HEK293 (cell line): Measurements from ENCODE around the gene GSTP1.
A peak's percentile ranks its signal among the peaks of the same experiment; 100 is the strongest.

ENCODE experiments used
- SCRT1 ChIP-seq: fragments of 450-650 bp; formaldehyde crosslinking; IDR thresholded peaks from 2 replicates; pipeline ENCODE4 v1.5.1; 2016; ENCODE audit warnings: missing biosample characterization, missing genetic modification characterization, borderline replicate concordance
- SP7 ChIP-seq: fragments of 450-650 bp; formaldehyde crosslinking; IDR thresholded peaks from 2 replicates; pipeline ENCODE4 v1.5.1; 2016; ENCODE audit warnings: missing biosample characterization, missing genetic modification characterization
- ZFP69B ChIP-seq: fragments of 450-650 bp; formaldehyde crosslinking; IDR thresholded peaks from 2 replicates; pipeline ENCODE4 v1.5.1; 2016; ENCODE audit warnings: missing biosample characterization, missing genetic modification characterization
- ZNF24 ChIP-seq: fragments of 450-650 bp; formaldehyde crosslinking; IDR thresholded peaks from 2 replicates; pipeline ENCODE4 v1.5.1; 2016; ENCODE audit warnings: missing biosample characterization, missing genetic modification characterization
- ZNF394 ChIP-seq: fragments of 450-650 bp; formaldehyde crosslinking; IDR thresholded peaks from 2 replicates; pipeline ENCODE4 v1.5.1; 2016; ENCODE audit warnings: missing biosample characterization, missing genetic modification characterization, mild to moderate bottlenecking, moderate library complexity, borderline replicate concordance
- ZNF561 ChIP-seq: fragments of 450-650 bp; IDR thresholded peaks from 2 replicates; pipeline ENCODE4 v1.5.1; 2018; ENCODE audit warnings: missing biosample characterization, missing genetic modification characterization, borderline replicate concordance
- ZNF670 ChIP-seq: fragments of 450-650 bp; formaldehyde crosslinking; IDR thresholded peaks from 2 replicates; pipeline ENCODE4 v1.5.1; 2016; ENCODE audit warnings: missing biosample characterization, missing genetic modification characterization, low read depth
- TF ChIP-seq, protein P1 (sequence below): fragments of 450-650 bp; formaldehyde crosslinking; IDR thresholded peaks from 2 replicates; pipeline ENCODE4 v1.5.1; 2016; ENCODE audit warnings: missing biosample characterization, missing genetic modification characterization, borderline replicate concordance
- TF ChIP-seq, protein P2 (sequence below): fragments of 450-650 bp; formaldehyde crosslinking; conservative IDR thresholded peaks from 2 replicates; pipeline ENCODE4 v1.5.1; 2016; ENCODE audit warnings: low read depth, missing biosample characterization, missing genetic modification characterization
- TF ChIP-seq, protein P3 (sequence below): fragments of 450-650 bp; formaldehyde crosslinking; IDR thresholded peaks from 2 replicates; pipeline ENCODE4 v1.5.1; 2017; ENCODE audit warnings: missing biosample characterization, missing genetic modification characterization
- TF ChIP-seq, protein P4 (sequence below): fragments of 450-650 bp; formaldehyde crosslinking; IDR thresholded peaks from 2 replicates; pipeline ENCODE4 v1.5.1; 2016; ENCODE audit warnings: missing biosample characterization, missing genetic modification characterization
- TF ChIP-seq, protein P5 (sequence below): fragments of 450-650 bp; formaldehyde crosslinking; IDR thresholded peaks from 2 replicates; pipeline ENCODE4 v1.5.1; 2016; ENCODE audit warnings: missing biosample characterization, missing genetic modification characterization
- TF ChIP-seq, protein P6 (sequence below): fragments of 450-650 bp; formaldehyde crosslinking; IDR thresholded peaks from 2 replicates; pipeline ENCODE4 v1.5.1; 2017; ENCODE audit warnings: missing biosample characterization, missing genetic modification characterization
- TF ChIP-seq, protein P7 (sequence below): fragments of 450-650 bp; formaldehyde crosslinking; IDR thresholded peaks from 2 replicates; pipeline ENCODE4 v1.5.1; 2016; ENCODE audit warnings: missing biosample characterization, missing genetic modification characterization
- TF ChIP-seq, protein P8 (sequence below): fragments of 450-650 bp; formaldehyde crosslinking; IDR thresholded peaks from 2 replicates; pipeline ENCODE4 v1.5.1; 2016; ENCODE audit warnings: missing biosample characterization, missing genetic modification characterization, borderline replicate concordance
- TF ChIP-seq, protein P9 (sequence below): fragments of 450-650 bp; formaldehyde crosslinking; IDR thresholded peaks from 2 replicates; pipeline ENCODE4 v1.5.1; 2016; ENCODE audit warnings: missing biosample characterization, missing genetic modification characterization

The GSTP1 gene

DNA sequence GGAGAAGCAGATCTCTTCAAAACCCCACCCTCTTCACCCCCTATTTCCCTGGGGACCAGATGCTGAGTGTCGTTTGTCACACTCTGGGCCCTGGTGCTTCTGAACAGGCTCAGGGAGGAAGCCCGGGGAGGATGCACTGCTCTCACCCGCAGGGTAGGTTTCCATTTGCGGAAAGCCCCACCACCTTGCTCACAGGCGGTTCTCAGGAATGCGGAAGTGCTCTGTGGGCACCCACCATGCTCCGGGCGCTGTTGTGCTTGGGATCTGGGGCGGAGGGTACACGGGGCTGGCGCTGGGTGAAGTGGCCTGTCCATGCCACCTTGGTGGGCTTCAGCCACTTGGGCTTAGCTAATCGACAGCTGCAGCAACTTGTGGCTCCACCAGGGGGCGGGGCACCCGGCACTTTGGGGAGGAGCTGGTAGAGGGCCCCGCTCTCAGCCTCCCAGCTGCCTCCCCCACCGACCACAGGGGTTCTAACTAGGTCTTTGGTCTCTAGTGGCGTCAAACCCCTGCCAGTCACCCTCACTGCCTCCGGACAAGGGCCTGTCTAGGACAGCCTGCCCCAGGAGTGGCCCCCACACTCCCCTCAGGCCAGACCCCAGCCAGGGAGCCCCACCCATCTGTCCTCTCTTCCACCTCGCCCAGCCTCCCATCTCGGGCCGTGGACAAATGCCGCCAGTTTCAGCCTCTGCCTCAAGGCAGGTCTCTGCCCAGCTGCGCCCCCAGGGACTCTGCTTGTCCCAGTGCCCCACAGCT, 30.5 kb downstream of the GSTP1 start (continued):
- TF ChIP-seq, protein P1, sequence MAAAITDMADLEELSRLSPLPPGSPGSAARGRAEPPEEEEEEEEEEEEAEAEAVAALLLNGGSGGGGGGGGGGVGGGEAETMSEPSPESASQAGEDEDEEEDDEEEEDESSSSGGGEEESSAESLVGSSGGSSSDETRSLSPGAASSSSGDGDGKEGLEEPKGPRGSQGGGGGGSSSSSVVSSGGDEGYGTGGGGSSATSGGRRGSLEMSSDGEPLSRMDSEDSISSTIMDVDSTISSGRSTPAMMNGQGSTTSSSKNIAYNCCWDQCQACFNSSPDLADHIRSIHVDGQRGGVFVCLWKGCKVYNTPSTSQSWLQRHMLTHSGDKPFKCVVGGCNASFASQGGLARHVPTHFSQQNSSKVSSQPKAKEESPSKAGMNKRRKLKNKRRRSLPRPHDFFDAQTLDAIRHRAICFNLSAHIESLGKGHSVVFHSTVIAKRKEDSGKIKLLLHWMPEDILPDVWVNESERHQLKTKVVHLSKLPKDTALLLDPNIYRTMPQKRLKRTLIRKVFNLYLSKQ (tag by site-specific recombination): no peak
- TF ChIP-seq, protein P2, sequence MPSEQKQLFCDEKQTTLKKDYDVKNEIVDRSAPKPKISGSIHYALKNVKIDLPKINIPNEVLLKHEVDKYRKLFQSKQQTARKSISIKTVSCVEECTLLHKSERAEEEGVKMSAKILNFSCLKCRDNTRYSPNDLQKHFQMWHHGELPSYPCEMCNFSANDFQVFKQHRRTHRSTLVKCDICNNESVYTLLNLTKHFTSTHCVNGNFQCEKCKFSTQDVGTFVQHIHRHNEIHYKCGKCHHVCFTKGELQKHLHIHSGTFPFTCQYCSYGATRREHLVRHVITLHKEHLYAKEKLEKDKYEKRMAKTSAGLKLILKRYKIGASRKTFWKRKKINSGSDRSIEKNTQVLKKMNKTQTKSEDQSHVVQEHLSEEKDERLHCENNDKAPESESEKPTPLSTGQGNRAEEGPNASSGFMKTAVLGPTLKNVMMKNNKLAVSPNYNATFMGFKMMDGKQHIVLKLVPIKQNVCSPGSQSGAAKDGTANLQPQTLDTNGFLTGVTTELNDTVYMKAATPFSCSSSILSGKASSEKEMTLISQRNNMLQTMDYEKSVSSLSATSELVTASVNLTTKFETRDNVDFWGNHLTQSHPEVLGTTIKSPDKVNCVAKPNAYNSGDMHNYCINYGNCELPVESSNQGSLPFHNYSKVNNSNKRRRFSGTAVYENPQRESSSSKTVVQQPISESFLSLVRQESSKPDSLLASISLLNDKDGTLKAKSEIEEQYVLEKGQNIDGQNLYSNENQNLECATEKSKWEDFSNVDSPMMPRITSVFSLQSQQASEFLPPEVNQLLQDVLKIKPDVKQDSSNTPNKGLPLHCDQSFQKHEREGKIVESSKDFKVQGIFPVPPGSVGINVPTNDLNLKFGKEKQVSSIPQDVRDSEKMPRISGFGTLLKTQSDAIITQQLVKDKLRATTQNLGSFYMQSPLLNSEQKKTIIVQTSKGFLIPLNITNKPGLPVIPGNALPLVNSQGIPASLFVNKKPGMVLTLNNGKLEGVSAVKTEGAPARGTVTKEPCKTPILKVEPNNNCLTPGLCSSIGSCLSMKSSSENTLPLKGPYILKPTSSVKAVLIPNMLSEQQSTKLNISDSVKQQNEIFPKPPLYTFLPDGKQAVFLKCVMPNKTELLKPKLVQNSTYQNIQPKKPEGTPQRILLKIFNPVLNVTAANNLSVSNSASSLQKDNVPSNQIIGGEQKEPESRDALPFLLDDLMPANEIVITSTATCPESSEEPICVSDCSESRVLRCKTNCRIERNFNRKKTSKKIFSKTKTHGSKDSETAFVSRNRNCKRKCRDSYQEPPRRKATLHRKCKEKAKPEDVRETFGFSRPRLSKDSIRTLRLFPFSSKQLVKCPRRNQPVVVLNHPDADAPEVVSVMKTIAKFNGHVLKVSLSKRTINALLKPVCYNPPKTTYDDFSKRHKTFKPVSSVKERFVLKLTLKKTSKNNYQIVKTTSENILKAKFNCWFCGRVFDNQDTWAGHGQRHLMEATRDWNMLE: no peak
- TF ChIP-seq, protein P3, sequence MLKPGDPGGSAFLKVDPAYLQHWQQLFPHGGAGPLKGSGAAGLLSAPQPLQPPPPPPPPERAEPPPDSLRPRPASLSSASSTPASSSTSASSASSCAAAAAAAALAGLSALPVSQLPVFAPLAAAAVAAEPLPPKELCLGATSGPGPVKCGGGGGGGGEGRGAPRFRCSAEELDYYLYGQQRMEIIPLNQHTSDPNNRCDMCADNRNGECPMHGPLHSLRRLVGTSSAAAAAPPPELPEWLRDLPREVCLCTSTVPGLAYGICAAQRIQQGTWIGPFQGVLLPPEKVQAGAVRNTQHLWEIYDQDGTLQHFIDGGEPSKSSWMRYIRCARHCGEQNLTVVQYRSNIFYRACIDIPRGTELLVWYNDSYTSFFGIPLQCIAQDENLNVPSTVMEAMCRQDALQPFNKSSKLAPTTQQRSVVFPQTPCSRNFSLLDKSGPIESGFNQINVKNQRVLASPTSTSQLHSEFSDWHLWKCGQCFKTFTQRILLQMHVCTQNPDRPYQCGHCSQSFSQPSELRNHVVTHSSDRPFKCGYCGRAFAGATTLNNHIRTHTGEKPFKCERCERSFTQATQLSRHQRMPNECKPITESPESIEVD: no peak
- TF ChIP-seq, protein P4, sequence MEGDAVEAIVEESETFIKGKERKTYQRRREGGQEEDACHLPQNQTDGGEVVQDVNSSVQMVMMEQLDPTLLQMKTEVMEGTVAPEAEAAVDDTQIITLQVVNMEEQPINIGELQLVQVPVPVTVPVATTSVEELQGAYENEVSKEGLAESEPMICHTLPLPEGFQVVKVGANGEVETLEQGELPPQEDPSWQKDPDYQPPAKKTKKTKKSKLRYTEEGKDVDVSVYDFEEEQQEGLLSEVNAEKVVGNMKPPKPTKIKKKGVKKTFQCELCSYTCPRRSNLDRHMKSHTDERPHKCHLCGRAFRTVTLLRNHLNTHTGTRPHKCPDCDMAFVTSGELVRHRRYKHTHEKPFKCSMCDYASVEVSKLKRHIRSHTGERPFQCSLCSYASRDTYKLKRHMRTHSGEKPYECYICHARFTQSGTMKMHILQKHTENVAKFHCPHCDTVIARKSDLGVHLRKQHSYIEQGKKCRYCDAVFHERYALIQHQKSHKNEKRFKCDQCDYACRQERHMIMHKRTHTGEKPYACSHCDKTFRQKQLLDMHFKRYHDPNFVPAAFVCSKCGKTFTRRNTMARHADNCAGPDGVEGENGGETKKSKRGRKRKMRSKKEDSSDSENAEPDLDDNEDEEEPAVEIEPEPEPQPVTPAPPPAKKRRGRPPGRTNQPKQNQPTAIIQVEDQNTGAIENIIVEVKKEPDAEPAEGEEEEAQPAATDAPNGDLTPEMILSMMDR (tag by site-specific recombination): peak; percentile 72
- TF ChIP-seq, protein P5, sequence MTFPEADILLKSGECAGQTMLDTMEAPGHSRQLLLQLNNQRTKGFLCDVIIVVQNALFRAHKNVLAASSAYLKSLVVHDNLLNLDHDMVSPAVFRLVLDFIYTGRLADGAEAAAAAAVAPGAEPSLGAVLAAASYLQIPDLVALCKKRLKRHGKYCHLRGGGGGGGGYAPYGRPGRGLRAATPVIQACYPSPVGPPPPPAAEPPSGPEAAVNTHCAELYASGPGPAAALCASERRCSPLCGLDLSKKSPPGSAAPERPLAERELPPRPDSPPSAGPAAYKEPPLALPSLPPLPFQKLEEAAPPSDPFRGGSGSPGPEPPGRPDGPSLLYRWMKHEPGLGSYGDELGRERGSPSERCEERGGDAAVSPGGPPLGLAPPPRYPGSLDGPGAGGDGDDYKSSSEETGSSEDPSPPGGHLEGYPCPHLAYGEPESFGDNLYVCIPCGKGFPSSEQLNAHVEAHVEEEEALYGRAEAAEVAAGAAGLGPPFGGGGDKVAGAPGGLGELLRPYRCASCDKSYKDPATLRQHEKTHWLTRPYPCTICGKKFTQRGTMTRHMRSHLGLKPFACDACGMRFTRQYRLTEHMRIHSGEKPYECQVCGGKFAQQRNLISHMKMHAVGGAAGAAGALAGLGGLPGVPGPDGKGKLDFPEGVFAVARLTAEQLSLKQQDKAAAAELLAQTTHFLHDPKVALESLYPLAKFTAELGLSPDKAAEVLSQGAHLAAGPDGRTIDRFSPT: peak; percentile 37; the same call in 1 of the 2 replicates
- TF ChIP-seq ZNF561 (no peak), ZFP69B (tag by site-specific recombination) (no peak), SP7 (no peak), ZNF394 (tag by site-specific recombination) (peak; percentile 82; the same call in 1 of the 2 replicates), ZNF670 (tag by site-specific recombination) (no peak), ZNF24 (tag by site-specific recombination) (no peak), SCRT1 (tag by site-specific recombination) (peak; percentile 69; the same call in 1 of the 2 replicates)
- TF ChIP-seq, protein P6, sequence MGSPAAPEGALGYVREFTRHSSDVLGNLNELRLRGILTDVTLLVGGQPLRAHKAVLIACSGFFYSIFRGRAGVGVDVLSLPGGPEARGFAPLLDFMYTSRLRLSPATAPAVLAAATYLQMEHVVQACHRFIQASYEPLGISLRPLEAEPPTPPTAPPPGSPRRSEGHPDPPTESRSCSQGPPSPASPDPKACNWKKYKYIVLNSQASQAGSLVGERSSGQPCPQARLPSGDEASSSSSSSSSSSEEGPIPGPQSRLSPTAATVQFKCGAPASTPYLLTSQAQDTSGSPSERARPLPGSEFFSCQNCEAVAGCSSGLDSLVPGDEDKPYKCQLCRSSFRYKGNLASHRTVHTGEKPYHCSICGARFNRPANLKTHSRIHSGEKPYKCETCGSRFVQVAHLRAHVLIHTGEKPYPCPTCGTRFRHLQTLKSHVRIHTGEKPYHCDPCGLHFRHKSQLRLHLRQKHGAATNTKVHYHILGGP: no peak
- TF ChIP-seq, protein P7, sequence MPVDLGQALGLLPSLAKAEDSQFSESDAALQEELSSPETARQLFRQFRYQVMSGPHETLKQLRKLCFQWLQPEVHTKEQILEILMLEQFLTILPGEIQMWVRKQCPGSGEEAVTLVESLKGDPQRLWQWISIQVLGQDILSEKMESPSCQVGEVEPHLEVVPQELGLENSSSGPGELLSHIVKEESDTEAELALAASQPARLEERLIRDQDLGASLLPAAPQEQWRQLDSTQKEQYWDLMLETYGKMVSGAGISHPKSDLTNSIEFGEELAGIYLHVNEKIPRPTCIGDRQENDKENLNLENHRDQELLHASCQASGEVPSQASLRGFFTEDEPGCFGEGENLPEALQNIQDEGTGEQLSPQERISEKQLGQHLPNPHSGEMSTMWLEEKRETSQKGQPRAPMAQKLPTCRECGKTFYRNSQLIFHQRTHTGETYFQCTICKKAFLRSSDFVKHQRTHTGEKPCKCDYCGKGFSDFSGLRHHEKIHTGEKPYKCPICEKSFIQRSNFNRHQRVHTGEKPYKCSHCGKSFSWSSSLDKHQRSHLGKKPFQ: no peak
- TF ChIP-seq, protein P8, sequence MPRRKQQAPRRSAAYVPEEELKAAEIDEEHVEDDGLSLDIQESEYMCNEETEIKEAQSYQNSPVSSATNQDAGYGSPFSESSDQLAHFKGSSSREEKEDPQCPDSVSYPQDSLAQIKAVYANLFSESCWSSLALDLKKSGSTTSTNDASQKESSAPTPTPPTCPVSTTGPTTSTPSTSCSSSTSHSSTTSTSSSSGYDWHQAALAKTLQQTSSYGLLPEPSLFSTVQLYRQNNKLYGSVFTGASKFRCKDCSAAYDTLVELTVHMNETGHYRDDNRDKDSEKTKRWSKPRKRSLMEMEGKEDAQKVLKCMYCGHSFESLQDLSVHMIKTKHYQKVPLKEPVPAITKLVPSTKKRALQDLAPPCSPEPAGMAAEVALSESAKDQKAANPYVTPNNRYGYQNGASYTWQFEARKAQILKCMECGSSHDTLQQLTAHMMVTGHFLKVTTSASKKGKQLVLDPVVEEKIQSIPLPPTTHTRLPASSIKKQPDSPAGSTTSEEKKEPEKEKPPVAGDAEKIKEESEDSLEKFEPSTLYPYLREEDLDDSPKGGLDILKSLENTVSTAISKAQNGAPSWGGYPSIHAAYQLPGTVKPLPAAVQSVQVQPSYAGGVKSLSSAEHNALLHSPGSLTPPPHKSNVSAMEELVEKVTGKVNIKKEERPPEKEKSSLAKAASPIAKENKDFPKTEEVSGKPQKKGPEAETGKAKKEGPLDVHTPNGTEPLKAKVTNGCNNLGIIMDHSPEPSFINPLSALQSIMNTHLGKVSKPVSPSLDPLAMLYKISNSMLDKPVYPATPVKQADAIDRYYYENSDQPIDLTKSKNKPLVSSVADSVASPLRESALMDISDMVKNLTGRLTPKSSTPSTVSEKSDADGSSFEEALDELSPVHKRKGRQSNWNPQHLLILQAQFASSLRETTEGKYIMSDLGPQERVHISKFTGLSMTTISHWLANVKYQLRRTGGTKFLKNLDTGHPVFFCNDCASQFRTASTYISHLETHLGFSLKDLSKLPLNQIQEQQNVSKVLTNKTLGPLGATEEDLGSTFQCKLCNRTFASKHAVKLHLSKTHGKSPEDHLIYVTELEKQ: no peak
- TF ChIP-seq, protein P9, sequence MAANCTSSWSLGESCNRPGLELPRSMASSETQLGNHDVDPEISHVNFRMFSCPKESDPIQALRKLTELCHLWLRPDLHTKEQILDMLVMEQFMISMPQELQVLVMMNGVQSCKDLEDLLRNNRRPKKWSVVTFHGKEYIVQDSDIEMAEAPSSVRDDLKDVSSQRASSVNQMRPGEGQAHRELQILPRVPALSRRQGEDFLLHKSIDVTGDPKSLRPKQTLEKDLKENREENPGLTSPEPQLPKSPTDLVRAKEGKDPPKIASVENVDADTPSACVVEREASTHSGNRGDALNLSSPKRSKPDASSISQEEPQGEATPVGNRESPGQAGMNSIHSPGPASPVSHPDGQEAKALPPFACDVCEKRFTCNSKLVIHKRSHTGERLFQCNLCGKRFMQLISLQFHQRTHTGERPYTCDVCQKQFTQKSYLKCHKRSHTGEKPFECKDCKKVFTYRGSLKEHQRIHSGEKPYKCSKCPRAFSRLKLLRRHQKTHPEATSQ: no peak
